ENCODE measurements around the gene OR2A14. TPM values are rescaled to one million over a fixed set of nuclear protein-coding genes. Genes with fewer than 3 reads are reported as not detected.

OR2A14 gene
- total and polyA plus RNA-seq, 2 donors from 2014 or later = not detected

GRCh38 chr7:144100607-144101006, 22.4 kb upstream of the OR2A14 start:
- no peak for DNase-seq
- H3K27ac ChIP-seq (ENCODE audit: low read depth in 2 of 2, low read length in 2 of 2) = no peak overlapping the region
- TF ChIP-seq CTCF (IDR thresholded peaks at IDR 0.05; ENCODE audit: borderline replicate concordance, extremely low read depth, insufficient read depth) = no peak
- no peaks in the 10 kb centered on the region for H3K4me1 ChIP-seq (ENCODE audit: control insufficient read depth in 2 of 3, insufficient read depth in 2 of 3, low read depth in 1 of 3, low read length in 3 of 3)
- no peaks in the 10 kb centered on the region for H3K27me3 ChIP-seq (ENCODE audit: control insufficient read depth, insufficient read depth, low read length)
- intact Hi-C loops (cut with DNase I) = no loop called here
- H3K36me3 ChIP-seq (ENCODE audit: control insufficient read depth in 2 of 3, insufficient read depth in 3 of 3, low read length in 3 of 3) = no peaks in the 10 kb centered on the region
- FAIRE-seq = no peak
- no peak overlapping the region for H3K4me3 ChIP-seq (ENCODE audit: low read length in 3 of 3)
- no peaks in the 10 kb centered on the region for H3K9me3 ChIP-seq (ENCODE audit: control insufficient read depth in 2 of 3, insufficient read depth in 1 of 3, low read length in 3 of 3)
- no peak overlapping the region for H3K9ac ChIP-seq (ENCODE audit: low read length in 3 of 3)

- Histone ChIP-seq H3K9me3 (ENCODE audit: control insufficient read depth in 2 of 3, insufficient read depth in 1 of 3, low read length in 3 of 3) (no peaks in the 10 kb centered on the region), H3K27ac (ENCODE audit: low read depth in 2 of 2, low read length in 2 of 2) (no peak overlapping the region), H3K27me3 (ENCODE audit: control insufficient read depth, insufficient read depth, low read length) (no peaks in the 10 kb centered on the region), H3K36me3 (ENCODE audit: control insufficient read depth in 2 of 3, insufficient read depth in 3 of 3, low read length in 3 of 3) (no peaks in the 10 kb centered on the region), H3K4me1 (ENCODE audit: control insufficient read depth in 2 of 3, insufficient read depth in 2 of 3, low read depth in 1 of 3, low read length in 3 of 3) (no peaks in the 10 kb centered on the region), H3K4me3 (ENCODE audit: low read length in 3 of 3) (no peak overlapping the region), H3K9ac (ENCODE audit: low read length in 3 of 3) (no peak overlapping the region)
- TF ChIP-seq CTCF (IDR thresholded peaks at IDR 0.05; ENCODE audit: borderline replicate concordance, extremely low read depth, insufficient read depth) = no peak
- DNase-seq (no peak), FAIRE-seq (no peak)
- intact Hi-C loops (cut with DNase I) = no loop called here
Measured at GRCh38 chr7:144102041-144102440, 20.9 kb upstream of the OR2A14 start.

DNA sequence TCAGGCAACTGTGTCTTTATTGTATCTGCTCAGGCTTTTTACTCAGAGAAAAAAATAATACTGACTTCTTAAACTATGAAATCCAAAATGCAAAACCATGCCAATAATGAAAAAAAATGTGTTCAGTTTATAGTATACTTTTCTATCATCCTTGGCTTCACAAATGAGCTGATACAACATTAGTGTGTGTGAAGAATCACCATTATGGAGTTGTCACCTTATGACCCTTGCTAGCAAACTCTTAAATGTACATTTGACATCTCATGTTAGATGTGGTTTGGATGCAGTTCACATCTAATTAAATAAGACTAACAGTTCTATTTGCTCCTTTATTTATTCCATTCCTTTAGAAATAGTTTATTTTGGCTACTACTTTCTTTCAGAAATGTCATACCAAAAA, 17.8 kb upstream of the OR2A14 start:
- Histone ChIP-seq H3K36me3 (ENCODE audit: control insufficient read depth in 2 of 3, insufficient read depth in 3 of 3, low read length in 3 of 3) (no peaks in the 10 kb centered on the region), H3K9me3 (ENCODE audit: control insufficient read depth in 2 of 3, insufficient read depth in 1 of 3, low read length in 3 of 3) (no peaks in the 10 kb centered on the region), H3K9ac (ENCODE audit: low read length in 3 of 3) (no peak overlapping the region), H3K4me1 (ENCODE audit: control insufficient read depth in 2 of 3, insufficient read depth in 2 of 3, low read depth in 1 of 3, low read length in 3 of 3) (no peaks in the 10 kb centered on the region), H3K27ac (ENCODE audit: low read depth in 2 of 2, low read length in 2 of 2) (no peak overlapping the region), H3K4me3 (ENCODE audit: low read length in 3 of 3) (no peak overlapping the region), H3K27me3 (ENCODE audit: control insufficient read depth, insufficient read depth, low read length) (no peaks in the 10 kb centered on the region)
- FAIRE-seq = no peak
- no peak for DNase-seq
- no peak for TF ChIP-seq CTCF (IDR thresholded peaks at IDR 0.05; ENCODE audit: borderline replicate concordance, extremely low read depth, insufficient read depth)
- intact Hi-C loops (cut with DNase I) = no loop called here

GRCh38 chr7:144109283-144109682, 13.7 kb upstream of the OR2A14 start, which contains the start of gene OR2A2:
TSS of gene OR2A2 (plus strand) at chr7:144109583. CDS start at chr7:144109583, 0 bp downstream.
- intact Hi-C loops (cut with DNase I) = no loop called here
- Histone ChIP-seq H3K4me1 (ENCODE audit: control insufficient read depth in 2 of 3, insufficient read depth in 2 of 3, low read depth in 1 of 3, low read length in 3 of 3) (no peaks in the 10 kb centered on the region), H3K36me3 (ENCODE audit: control insufficient read depth in 2 of 3, insufficient read depth in 3 of 3, low read length in 3 of 3) (no peaks in the 10 kb centered on the region), H3K27me3 (ENCODE audit: control insufficient read depth, insufficient read depth, low read length) (no peaks in the 10 kb centered on the region), H3K4me3 (ENCODE audit: low read length in 3 of 3) (no peak within 1 kb of the TSS), H3K9me3 (ENCODE audit: control insufficient read depth in 2 of 3, insufficient read depth in 1 of 3, low read length in 3 of 3) (no peaks in the 10 kb centered on the region), H3K9ac (ENCODE audit: low read length in 3 of 3) (no peak within 1 kb of the TSS), H3K27ac (ENCODE audit: low read depth in 2 of 2, low read length in 2 of 2) (no peak within 1 kb of the TSS)
- no peak for DNase-seq
- no peak for TF ChIP-seq CTCF (IDR thresholded peaks at IDR 0.05; ENCODE audit: borderline replicate concordance, extremely low read depth, insufficient read depth)
- no peak for FAIRE-seq
